ENCODE measurements around the gene CPA4.
"Not testable (repeated sequence)": the region's sequence is repeated elsewhere in the genome, so short reads cannot be mapped to it uniquely, and the experiment has no call there.

CPA4 gene

GRCh38 chr7:130292682-130293257, at the start of gene CPA4:
Gene CPA4 (plus strand): TSS chr7:130293161. CDS start chr7:130293181, 20 bp downstream.
- Histone ChIP-seq H3K79me2 (ENCODE audit: control insufficient read depth, low read length) (no peaks in the 10 kb centered on the region), H3K36me3 (ENCODE audit: control insufficient read depth, low read length) (no peaks in the 10 kb centered on the region), H3K27ac (ENCODE audit: low read depth, low read length) (no peak within 1 kb of the TSS), H3K4me3 (ENCODE audit: low read length) (no peak within 1 kb of the TSS), H3K9me2 (replicated peaks; ENCODE audit: control insufficient read depth, low read length) (no peaks in the 10 kb centered on the region), H4K20me1 (ENCODE audit: control insufficient read depth, insufficient read depth, low read depth, low read length) (no peaks in the 10 kb centered on the region), H3F3A (ENCODE audit: control insufficient read depth, insufficient read depth) (no peaks in the 10 kb centered on the region), H3K4me1 (ENCODE audit: control insufficient read depth, low read length) (no peaks in the 10 kb centered on the region), H3K27me3 (ENCODE audit: control insufficient read depth, low read length) (no peaks in the 10 kb centered on the region), H3K4me2 (ENCODE audit: low read length) (no peak within 1 kb of the TSS), H3K9me3 (ENCODE audit: control insufficient read depth, insufficient read depth, low read length) (no peaks in the 10 kb centered on the region)
- TF ChIP-seq EZH2phosphoT487 (IDR thresholded peaks at IDR 0.05; ENCODE audit: borderline replicate concordance, low read length) (no peak), CTCF (IDR thresholded peaks at IDR 0.05; ENCODE audit: low read depth, low read length, poor library complexity, severe bottlenecking) (no peak)

GRCh38 chr7:130243486-130243885, 49.5 kb upstream of the CPA4 start:
- H3K79me2 ChIP-seq (ENCODE audit: control insufficient read depth, low read length); H3K9me2 ChIP-seq (replicated peaks; ENCODE audit: control insufficient read depth, low read length); H3K36me3 ChIP-seq (ENCODE audit: control insufficient read depth, low read length); H3K4me3 ChIP-seq (ENCODE audit: low read length); H4K20me1 ChIP-seq (ENCODE audit: control insufficient read depth, insufficient read depth, low read depth, low read length); H3K9me3 ChIP-seq (ENCODE audit: control insufficient read depth, insufficient read depth, low read length); H3F3A ChIP-seq (ENCODE audit: control insufficient read depth, insufficient read depth); H3K4me2 ChIP-seq (ENCODE audit: low read length); H3K27ac ChIP-seq (ENCODE audit: low read depth, low read length); H3K4me1 ChIP-seq (ENCODE audit: control insufficient read depth, low read length): not testable (repeated sequence)
- peaks cover 18% of the 10 kb centered on the region; the same call in 1 of the 2 replicates for H3K27me3 ChIP-seq (ENCODE audit: control insufficient read depth, low read length)

- peaks cover 18% of the 10 kb centered on the region; the same call in 1 of the 2 replicates for H3K27me3 ChIP-seq (ENCODE audit: control insufficient read depth, low read length)
- H3K4me3 ChIP-seq (ENCODE audit: low read length); H3K36me3 ChIP-seq (ENCODE audit: control insufficient read depth, low read length); H3K4me2 ChIP-seq (ENCODE audit: low read length); H4K20me1 ChIP-seq (ENCODE audit: control insufficient read depth, insufficient read depth, low read depth, low read length); H3K4me1 ChIP-seq (ENCODE audit: control insufficient read depth, low read length); H3F3A ChIP-seq (ENCODE audit: control insufficient read depth, insufficient read depth); H3K9me2 ChIP-seq (replicated peaks; ENCODE audit: control insufficient read depth, low read length); H3K79me2 ChIP-seq (ENCODE audit: control insufficient read depth, low read length); H3K27ac ChIP-seq (ENCODE audit: low read depth, low read length); H3K9me3 ChIP-seq (ENCODE audit: control insufficient read depth, insufficient read depth, low read length): not testable (repeated sequence)
Observed at GRCh38 chr7:130246491-130246890, 46.5 kb upstream of the CPA4 start.

GRCh38 chr7:130248842-130249241, 44.1 kb upstream of the CPA4 start:
- H3K27me3 ChIP-seq (ENCODE audit: control insufficient read depth, low read length) = 0 out of 2 replicates have a peak, but pooled peaks cover 11% of the 10 kb centered on the region
- not testable (repeated sequence) for H4K20me1 ChIP-seq (ENCODE audit: control insufficient read depth, insufficient read depth, low read depth, low read length); H3K36me3 ChIP-seq (ENCODE audit: control insufficient read depth, low read length); H3K79me2 ChIP-seq (ENCODE audit: control insufficient read depth, low read length); H3K27ac ChIP-seq (ENCODE audit: low read depth, low read length); H3K9me2 ChIP-seq (replicated peaks; ENCODE audit: control insufficient read depth, low read length); H3K4me1 ChIP-seq (ENCODE audit: control insufficient read depth, low read length); H3K4me3 ChIP-seq (ENCODE audit: low read length); H3K4me2 ChIP-seq (ENCODE audit: low read length); H3K9me3 ChIP-seq (ENCODE audit: control insufficient read depth, insufficient read depth, low read length); H3F3A ChIP-seq (ENCODE audit: control insufficient read depth, insufficient read depth)

- H3K36me3 ChIP-seq (ENCODE audit: control insufficient read depth, low read length); H3K4me1 ChIP-seq (ENCODE audit: control insufficient read depth, low read length); H3K9me2 ChIP-seq (replicated peaks; ENCODE audit: control insufficient read depth, low read length); H4K20me1 ChIP-seq (ENCODE audit: control insufficient read depth, insufficient read depth, low read depth, low read length); H3K27me3 ChIP-seq (ENCODE audit: control insufficient read depth, low read length); H3K4me2 ChIP-seq (ENCODE audit: low read length); H3F3A ChIP-seq (ENCODE audit: control insufficient read depth, insufficient read depth); H3K79me2 ChIP-seq (ENCODE audit: control insufficient read depth, low read length); H3K4me3 ChIP-seq (ENCODE audit: low read length); H3K9me3 ChIP-seq (ENCODE audit: control insufficient read depth, insufficient read depth, low read length); H3K27ac ChIP-seq (ENCODE audit: low read depth, low read length): not testable (repeated sequence)
Observed at GRCh38 chr7:130249626-130250025, 43.3 kb upstream of the CPA4 start.
